Hematopoietic multipotent progenitor cell treated with erythropoietin and hydrocortisone succinate and interleukin-3 and kit ligand, for 6 days (in vitro differentiated cells): ENCODE data around the gene MTFMT.

Experiments used
- DNase-seq: peaks from one replicate; pipeline ENCODE4 v3.0.0-alpha.2; 2015

MTFMT gene

DNA sequence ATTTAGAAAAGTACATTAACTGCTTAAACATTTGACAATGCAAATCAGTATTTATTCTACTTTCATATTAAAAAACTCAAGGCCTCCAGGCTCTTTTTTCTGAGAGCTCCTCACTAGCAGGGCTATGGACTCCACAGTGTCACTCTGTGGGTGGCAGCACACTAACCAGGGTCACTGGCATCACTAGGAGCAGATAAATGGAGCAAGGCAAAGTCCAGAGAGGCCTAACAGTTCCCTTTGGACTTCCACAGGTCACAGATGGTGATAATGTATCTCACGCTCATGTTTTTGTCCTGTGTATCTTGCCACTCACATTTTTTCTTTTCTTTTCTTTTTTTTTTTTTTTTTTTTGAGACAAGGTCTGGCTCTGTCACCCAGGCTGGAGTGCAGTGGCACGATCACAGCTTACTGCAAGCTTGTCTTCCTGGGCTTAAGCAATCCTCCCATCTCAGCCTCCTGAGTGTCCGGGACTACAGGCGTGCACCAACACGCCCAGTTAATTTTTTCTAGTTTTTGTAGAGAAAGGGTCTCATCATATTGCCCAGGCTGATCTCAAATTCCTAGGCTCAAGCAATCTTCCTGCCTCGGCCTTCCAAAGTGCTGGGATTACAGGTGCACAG, 47.5 kb downstream of the MTFMT start:
- no peak for DNase-seq

DNA sequence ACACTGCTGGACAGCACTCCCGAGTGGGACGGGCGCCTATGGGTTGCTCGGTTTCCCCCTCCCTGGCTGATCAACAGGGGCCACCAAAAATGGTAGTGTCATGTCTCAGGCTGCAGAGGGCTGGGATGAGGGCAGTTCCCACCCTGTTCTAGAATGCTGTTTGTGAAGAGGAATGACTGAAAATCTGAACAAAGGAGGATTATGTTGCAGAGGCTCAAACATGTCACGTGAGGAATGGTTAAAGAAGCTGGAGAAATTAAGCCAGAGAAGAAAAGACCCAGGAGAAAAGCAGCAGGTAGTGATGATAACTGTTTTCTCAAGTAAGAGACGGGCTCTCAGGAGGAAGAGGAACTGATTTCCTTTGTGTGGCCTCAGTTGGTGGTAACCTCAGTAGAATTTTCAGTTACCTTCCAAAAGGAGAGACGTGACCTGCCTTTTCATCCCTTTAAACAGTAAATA, 50.2 kb downstream of the MTFMT start:
- no peak for DNase-seq

GRCh38 chr15:64975390-64975789, 54.0 kb downstream of the MTFMT start:
- no peak for DNase-seq

- DNase-seq, result no peak
These were observed 58.7 kb downstream of the MTFMT start for GRCh38 chr15:64970698-64971097.

DNA sequence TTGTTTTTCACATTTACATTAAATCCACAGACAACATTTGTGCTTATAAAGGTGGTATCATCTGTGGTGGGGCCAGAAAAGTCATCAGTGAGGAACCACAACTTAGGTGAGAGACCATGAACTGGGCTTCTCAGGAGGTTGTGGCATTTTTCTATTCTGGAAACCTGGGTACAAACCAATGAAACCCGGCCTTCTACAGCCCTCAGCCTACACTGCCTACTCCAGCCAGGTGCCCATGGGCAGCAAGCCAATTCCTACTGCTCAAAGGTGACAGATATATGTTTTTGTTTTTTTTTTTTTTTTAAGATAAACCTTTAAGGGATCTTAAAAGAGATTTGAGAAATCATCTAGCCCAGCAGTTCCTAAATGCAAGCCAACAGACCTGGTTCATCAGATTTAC, 60.0 kb downstream of the MTFMT start:
- no peak for DNase-seq

- no peak for DNase-seq
These were observed 68.4 kb downstream of the MTFMT start for GRCh38 chr15:64961013-64961412.

DNA sequence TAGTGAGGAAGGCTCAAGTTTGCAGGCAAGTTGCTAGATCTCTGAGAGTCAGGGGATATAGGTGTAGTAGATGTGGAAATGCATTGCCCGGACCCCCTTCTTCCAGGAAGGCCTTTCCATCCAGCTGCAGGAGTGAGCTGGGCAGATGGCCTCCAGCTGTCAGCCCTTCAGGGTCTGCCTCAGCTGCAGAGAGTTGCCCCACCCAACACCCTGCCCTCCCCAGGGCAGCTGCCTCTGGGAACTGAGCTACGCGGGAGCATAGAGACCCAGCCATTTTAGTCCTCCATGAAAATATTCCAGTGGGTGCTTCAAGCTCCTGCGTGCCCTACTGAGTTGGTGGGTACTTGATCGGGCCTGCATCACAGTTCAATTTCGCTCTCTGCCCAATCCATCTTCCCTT, 69.3 kb downstream of the MTFMT start:
- no peak for DNase-seq

- no peak for DNase-seq
These were observed 70.3 kb downstream of the MTFMT start for GRCh38 chr15:64959128-64959527.

DNA sequence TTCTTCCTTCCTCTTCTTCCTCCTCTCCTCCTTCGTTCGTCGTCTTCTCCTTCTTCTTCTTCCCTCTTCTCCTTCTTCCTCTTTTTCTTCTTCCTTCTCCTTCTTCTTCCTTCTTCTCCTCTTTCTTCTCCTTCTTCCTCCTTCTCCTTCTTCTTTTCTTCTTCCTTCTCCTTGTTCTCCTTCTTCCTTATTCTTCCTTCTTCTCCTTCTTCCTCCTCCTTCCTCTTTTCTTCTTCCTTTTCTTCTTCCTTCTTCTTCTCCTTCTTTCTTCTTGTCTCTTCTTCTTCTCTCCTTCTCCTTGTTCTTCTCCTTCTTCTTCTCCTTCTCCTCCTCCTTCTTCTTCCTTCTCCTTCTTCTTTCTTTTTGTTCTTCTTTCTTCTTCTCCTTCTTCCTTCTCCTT, 75.0 kb downstream of the MTFMT start:
- no peak for DNase-seq

GRCh38 chr15:64951777-64952418, 77.5 kb downstream of the MTFMT start:
- DNase-seq, result no peak
